HepG2 (cell line): ENCODE measurements around the gene GNG7.

Source experiments
- EZH2 ChIP-seq: conservative IDR thresholded peaks from 2 replicates; pipeline ENCODE4 v1.6.1; 2012; ENCODE audit warnings: mild to moderate bottlenecking, low read depth, low read length, moderate library complexity
- JUN ChIP-seq: sonication (generic); formaldehyde crosslinking; IDR thresholded peaks from 2 replicates; pipeline ENCODE4 v1.4.0; 2020; ENCODE audit warnings: mild to moderate bottlenecking, missing genetic modification reagents
- POLR2AphosphoS5 ChIP-seq: IDR thresholded peaks from 2 replicates; pipeline ENCODE4 v1.6.1; 2012; ENCODE audit warnings: low read depth, low read length
- RFX1 ChIP-seq: fragments of 450-650 bp; IDR thresholded peaks from 2 replicates; pipeline ENCODE4 v1.6.1; 2017
- SETDB1 ChIP-seq: sonication (generic); formaldehyde crosslinking; IDR thresholded peaks from 2 replicates; pipeline ENCODE4 v1.5.1; 2020; ENCODE audit warnings: missing genetic modification reagents, mild to moderate bottlenecking, borderline replicate concordance
- SRF ChIP-seq: IDR thresholded peaks from 2 replicates; pipeline ENCODE4 v1.6.1; 2011; ENCODE audit warnings: mild to moderate bottlenecking, low read depth, low read length, moderate library complexity
- TAF1 ChIP-seq: sonication (generic); formaldehyde crosslinking; IDR thresholded peaks from 2 replicates; pipeline ENCODE4 v1.4.0; 2020; ENCODE audit warnings: missing genetic modification reagents
- TF ChIP-seq, protein P1 (sequence below): sonication (generic); formaldehyde crosslinking; IDR thresholded peaks from 2 replicates; pipeline ENCODE4 v1.5.0; 2020; ENCODE audit warnings: mild to moderate bottlenecking, missing genetic modification reagents, moderate library complexity
- TF ChIP-seq, protein P2 (sequence below): sonication (generic); formaldehyde crosslinking; IDR thresholded peaks from 2 replicates; pipeline ENCODE4 v1.4.0; 2020; ENCODE audit warnings: missing genetic modification reagents

DNA sequence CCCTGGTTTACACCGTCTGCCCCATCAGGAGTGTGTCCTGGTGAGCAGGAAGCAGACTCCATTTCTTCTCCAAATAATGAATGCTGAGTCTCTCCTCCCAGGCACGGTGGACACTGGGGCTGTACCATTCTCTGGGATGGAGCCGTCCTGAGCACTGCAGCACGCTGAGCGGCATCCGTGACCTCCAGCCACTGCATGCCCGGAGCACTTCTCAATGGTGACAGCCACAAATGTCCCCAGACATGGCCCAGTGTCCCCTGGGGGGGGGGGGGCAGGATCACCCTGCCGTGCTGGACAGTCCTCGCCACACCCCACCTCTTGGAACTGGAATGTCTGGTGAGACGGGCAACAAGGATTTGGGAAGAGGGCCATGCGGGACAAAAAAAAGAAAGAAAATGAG lies 37.4 kb downstream of the GNG7 start:
- no peak for TF ChIP-seq POLR2AphosphoS5
- TF ChIP-seq EZH2, result no peak
- no peak for TF ChIP-seq SRF
- no peak for TF ChIP-seq JUN (CRISPR knock-in tag)
- TF ChIP-seq, protein P1, sequence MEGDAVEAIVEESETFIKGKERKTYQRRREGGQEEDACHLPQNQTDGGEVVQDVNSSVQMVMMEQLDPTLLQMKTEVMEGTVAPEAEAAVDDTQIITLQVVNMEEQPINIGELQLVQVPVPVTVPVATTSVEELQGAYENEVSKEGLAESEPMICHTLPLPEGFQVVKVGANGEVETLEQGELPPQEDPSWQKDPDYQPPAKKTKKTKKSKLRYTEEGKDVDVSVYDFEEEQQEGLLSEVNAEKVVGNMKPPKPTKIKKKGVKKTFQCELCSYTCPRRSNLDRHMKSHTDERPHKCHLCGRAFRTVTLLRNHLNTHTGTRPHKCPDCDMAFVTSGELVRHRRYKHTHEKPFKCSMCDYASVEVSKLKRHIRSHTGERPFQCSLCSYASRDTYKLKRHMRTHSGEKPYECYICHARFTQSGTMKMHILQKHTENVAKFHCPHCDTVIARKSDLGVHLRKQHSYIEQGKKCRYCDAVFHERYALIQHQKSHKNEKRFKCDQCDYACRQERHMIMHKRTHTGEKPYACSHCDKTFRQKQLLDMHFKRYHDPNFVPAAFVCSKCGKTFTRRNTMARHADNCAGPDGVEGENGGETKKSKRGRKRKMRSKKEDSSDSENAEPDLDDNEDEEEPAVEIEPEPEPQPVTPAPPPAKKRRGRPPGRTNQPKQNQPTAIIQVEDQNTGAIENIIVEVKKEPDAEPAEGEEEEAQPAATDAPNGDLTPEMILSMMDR (CRISPR knock-in tag), result no peak
- TF ChIP-seq, protein P2, sequence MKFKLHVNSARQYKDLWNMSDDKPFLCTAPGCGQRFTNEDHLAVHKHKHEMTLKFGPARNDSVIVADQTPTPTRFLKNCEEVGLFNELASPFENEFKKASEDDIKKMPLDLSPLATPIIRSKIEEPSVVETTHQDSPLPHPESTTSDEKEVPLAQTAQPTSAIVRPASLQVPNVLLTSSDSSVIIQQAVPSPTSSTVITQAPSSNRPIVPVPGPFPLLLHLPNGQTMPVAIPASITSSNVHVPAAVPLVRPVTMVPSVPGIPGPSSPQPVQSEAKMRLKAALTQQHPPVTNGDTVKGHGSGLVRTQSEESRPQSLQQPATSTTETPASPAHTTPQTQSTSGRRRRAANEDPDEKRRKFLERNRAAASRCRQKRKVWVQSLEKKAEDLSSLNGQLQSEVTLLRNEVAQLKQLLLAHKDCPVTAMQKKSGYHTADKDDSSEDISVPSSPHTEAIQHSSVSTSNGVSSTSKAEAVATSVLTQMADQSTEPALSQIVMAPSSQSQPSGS (CRISPR knock-in tag), result no peak
- no peak for TF ChIP-seq TAF1 (CRISPR knock-in tag)
- no peak for TF ChIP-seq SETDB1
- no peak for TF ChIP-seq RFX1
